Measurements from ENCODE around the gene PARVB.
"Not testable (repeated sequence)": the region's sequence is repeated elsewhere in the genome, so short reads cannot be mapped to it uniquely, and the experiment has no call there.

The PARVB gene

DNA sequence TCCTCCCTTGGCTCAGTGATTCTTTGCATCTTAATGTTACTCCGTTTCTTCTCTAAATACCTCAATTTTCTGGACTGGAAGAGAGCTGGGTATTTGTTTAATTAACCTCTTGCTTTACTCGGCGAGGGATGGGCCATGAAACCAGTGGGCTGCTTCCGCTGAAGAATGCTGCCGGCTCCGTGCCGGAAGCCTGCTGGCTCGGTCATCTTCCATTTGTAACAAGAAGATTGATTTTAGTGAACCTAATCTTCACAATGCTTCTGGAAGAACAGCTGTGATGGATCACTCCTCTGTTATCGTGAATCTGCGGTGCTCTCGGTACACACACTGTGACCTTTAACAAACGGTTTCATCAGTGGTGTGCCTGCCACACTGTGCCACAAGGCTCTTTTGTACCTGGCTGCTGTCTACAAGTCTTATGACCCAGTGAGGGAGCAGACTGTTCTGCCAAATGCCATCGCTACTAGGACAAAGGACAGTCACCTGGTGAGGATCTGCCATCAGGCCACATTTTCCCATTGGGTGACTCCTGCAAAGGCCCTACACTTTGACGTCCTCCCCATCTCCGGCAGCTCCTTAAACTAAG, 25.3 kb upstream of the PARVB start:
- no peak for FAIRE-seq

DNA sequence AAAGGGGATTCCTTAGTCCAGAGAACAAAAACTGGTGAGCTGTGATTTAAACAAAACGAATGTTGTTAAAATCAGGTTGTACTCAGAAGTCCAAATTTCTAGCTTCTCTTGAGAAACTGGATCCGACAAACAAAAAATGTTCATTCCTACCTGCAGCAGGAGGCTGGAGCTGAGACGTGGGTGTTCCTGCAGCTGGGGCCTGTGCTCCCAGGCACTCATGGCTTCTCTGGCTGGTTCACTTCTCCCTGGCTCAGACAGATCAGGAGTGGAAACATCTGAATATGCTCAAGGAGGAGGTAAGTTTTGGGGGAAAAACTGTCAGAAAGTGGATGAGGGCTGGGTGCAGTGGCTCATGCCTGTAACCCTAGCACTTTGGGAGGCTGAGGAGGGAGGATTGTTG, 24.7 kb upstream of the PARVB start:
- no peak for FAIRE-seq

DNA sequence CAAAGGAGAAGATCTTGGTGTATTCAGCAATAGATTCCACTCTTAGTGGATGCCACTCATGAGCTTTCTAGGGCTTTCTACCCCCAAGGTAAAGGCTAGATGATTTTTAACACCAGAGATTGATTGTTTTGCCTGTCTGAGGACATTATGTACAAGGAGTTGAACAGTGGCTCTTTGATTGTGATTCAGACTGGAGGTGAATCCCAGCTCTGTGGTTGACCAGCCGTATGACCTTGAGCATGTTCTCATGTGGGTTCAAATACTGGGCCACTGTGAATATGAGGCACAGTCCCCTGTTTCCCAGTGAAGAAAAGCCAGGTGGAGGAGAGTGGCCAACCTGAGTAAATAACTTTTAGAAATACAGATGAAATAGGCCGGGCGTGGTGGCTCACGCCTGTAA, 24.0 kb upstream of the PARVB start:
- FAIRE-seq: no peak

DNA sequence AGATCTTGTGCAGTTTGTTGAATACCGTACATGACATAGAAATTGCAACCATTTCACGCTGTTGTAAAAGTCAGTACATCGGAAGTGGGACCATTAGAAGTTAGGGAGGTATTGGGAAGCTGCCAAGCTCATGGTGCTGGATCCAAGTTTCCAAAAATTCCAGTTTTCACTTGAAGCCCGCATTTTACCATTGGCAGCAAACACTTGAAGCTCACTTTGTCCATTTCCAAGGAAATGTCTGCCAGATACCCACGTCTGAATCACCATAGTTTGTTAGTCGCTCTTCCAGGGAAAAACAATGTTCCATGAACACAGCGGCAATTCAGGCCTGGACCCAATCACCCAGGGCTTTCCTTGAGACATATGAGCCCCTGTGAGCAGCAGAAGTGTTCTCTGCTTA, 22.6 kb upstream of the PARVB start:
- FAIRE-seq: no peak

DNA sequence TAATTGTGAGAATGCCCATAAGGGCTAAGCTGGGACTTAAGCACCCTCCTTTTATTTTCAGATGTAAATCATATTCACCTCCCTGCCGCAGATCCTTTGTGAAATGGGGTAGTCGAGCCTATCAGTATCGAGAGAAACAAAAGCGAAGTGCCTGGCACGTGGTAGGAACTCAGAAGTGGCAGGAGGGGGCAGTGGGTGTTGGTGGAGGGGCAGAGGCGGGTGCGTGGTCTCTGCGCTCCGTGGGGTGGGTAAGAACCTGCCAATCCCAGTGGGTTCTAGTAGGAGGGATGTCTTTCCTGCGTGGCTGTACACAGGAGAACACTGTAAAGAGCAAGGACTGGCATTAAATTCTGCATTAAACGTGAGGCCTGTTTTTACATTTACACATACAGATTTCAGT, 21.8 kb upstream of the PARVB start:
- no peak for FAIRE-seq

DNA sequence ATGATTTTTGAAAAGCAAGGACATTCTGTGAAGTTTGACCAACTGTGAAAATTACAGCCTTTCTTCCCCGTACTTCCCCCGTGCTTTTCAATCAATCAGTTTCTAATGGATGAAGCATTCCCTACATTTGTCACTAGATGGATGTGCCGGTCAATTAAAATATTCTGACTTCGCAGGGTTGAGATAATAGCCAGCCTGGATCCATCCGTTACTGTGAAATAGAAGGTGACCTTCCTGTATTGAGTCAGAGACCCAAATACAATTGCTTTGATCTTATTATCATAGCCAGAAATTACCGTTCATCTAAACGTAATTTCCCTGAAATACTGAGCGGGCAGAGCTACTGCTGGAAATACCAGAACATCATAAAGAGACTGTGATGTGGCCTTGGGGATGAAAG, 21.1 kb upstream of the PARVB start:
- FAIRE-seq: no peak

DNA sequence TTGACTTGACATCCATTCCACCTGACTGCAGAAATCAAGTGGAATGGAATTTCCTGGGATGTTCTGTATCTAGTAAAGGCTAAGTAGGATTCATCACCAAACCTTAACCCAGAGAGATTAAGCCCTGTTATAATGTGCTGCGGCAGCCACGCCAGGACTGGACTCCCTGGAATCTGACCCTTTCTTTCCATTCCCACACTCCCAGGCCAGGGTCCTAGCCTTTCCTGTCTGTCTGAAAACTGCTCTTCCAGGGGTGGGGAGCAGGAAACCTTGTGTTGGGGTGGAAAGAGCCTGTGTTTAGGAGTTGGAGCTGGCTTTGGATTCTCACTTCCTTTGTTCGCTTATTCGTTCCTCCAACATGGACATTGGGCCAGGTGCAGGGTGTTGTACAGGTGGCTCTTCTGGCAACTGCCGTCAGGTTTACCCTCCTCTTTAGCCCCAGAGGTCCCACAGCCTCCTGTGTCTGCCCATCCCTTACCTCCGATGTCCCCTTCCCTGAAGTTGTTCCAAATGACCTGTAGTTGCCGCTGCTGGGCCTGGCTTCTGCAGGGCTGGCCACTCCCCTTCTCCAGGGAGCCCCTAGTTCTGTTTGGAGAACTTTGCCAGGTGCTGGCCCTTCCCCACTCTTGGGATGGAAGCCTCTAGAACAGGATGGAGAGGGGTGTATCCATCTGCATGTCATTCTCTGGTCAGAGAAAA, 20.5 kb upstream of the PARVB start:
- no peak for FAIRE-seq

DNA sequence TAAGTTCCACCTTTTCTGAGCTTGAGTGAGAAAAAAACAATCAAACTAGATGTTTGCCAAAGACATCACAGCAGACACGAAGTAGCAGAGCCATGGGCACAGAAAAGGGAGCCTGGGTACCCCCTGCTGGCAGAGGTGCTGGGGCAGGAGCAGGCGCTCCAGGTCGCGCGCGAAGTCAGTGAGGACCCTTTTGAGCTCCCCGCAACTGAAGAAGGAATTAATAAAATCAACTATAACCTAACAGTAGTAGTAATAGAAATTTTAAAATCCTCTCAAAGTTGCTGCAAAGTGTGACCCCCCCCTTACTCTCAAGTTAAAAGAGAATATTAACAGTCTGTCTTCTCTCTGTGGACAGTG, 20.0 kb upstream of the PARVB start:
- no peak for FAIRE-seq

DNA sequence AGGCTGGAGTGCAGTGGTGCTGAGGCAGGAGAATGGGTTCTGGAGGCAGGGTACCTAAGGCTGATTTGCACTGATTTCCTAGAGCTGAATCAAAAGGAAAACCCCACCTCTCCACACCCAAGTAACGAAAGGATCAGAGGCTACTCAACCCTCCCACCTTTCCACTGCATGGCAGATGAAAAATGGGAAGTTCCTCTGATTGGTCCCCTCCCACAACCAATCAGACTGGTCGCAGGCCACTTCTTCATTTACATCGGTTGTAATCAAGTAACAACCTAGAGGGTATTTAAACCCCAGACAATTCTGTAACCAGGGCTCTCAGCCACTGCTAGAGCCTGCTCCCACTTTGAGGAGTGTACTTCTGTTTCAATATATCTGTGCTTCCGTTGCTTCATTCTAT, 18.6 kb upstream of the PARVB start:
- FAIRE-seq: no peak

DNA sequence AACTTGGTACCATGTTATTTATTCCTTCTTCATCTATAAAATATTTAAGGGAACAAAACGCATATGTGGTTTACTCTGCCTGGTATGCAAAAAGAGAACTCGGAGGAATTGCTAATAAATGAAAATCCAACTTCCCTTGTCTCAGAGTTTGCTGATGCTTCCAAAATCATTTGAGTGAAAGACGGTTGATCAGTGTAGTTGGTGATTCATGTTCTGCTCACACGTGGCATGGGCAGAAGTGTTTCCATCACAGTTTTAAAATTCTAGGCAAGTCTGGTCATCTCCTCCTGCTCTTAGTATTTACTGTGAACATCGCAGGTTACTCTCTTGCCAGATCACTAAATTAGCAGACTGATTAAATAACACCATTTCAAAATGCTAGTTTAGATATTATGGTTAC, 11.9 kb upstream of the PARVB start:
- FAIRE-seq: no peak

DNA sequence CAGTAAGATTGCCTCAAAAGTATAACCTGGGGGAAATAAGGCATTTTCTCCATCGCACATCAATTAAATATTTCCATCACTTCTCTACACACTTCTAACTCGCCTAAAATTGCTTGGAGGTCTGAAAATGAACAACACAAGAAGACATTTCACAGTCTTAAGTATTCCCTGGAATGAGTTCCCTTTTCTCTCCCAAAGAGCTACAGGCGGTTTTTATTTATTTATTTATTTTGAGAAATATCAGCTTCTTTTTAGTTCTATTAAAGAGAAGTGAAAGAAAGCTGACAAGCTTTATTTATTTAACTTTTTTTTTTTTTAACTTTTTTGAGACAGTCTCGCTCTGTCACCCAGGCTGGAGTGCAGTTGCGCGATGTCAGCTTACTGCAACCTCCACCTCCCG, 11.5 kb upstream of the PARVB start:
- no peak for FAIRE-seq

DNA sequence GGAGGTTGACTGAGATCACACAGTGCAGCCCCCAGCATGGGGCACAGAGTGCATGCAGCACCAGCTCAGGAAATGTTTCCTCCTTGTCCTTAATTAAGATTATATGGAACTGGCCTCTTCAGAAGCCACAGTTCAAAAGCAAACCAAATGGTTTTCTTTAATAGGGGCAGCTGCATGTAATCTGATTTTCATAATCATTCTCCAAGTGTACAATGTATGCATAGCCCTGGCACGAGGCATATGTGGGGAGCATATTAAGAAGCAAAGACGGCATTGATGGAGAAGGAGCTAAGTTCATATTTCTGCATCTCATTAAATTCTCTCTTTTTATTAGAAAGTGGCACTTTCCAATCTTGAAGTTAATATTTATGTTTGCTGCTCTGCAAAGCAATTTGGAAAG, 9.9 kb upstream of the PARVB start:
- no peak for FAIRE-seq

DNA sequence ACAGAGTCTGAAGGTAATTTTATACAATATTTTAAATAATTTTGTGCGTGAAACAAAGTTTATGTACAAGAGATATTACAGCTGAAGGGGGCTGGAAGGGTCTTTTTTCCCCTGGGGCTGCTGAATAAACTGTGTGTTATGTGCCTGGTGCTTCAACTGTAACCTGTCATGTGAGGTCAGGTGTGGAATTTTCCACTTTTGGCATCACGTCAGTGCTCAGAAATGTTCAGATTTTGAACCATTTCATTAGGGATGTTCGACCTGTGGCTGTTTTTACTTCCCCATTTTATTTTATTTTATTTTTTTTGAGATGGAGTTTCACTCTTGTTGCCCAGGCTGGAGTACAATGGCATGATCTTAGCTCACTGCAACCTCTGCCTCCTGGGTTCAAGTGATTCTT, 7.5 kb upstream of the PARVB start:
- FAIRE-seq: not testable (repeated sequence)

DNA sequence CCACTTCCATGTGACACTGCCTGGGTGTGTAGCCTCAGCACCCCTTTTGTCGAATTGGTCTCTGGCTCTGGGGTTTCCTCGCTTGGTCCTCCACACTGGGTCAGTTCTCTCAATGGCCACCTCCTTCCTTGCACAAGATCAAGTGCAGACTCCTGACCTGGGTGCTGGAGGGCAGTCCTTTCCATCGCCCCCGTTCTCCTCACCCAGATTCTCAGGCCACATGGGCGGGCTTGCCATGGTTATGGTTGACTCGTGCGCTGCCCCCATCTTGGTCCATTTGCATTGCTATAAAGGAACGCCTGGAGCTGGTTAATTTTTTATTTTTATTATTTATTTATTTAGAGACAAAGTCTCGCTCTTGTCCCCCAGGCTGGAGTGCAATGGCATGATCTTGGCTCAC, 5.5 kb upstream of the PARVB start:
- no peak for FAIRE-seq

DNA sequence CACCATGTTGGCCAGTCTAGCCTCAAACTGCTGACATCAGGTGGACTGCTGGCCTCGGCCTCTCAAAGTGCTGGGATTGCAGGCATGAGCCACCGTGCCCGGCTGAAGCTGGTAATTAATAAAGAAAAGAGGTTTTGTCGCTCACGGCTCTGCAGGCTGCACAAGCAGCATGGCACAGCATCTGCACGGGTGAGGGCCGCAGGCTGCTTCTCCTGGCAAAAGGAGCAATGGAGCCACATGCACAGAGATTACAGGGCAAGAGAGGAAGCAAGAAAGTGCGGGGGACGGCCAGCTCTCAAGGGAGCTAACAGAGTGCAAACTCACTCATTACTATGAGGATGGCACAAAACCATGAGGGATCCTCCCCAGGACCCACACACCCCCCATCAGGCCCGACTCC, 4.7 kb upstream of the PARVB start:
- no peak for FAIRE-seq

DNA sequence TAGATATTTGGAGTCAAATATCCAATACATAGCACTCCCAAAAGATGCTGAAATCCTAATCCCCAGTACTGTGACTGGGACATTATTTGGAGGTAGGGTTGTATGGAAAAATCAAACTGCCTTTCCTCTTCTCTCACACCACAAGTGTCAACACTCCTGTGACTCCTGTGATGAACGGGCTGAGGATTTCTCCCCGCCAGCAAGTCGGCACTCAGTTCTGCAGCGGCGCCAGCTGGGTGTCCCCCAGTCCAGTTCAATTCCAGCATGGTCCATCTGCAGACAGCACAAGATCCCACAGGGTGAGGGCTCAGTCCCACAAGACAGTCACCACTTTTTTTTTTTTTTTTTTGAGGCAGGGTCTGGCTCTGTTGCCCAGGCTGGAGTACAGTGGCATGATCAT, 4.3 kb upstream of the PARVB start:
- FAIRE-seq: no peak

DNA sequence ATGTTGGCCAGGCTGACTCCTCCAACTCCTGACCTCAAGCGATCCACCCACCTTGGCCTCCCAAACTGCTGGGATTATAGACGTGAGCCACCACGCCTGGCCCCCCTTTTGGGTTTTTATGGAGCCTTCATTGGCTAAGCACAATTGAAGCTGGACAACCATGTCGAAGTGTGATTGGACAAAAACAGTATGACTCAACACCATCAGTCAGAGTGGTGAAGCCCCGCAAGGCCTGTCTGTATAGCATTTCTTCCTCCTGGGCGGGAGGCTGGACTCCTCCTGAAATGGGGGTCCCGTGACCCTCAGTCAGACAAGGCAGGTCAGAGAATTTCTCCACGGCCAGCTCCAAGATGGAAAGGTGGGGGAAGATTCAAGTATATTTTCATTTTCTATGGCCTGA, 3.1 kb upstream of the PARVB start:
- no peak for FAIRE-seq

DNA sequence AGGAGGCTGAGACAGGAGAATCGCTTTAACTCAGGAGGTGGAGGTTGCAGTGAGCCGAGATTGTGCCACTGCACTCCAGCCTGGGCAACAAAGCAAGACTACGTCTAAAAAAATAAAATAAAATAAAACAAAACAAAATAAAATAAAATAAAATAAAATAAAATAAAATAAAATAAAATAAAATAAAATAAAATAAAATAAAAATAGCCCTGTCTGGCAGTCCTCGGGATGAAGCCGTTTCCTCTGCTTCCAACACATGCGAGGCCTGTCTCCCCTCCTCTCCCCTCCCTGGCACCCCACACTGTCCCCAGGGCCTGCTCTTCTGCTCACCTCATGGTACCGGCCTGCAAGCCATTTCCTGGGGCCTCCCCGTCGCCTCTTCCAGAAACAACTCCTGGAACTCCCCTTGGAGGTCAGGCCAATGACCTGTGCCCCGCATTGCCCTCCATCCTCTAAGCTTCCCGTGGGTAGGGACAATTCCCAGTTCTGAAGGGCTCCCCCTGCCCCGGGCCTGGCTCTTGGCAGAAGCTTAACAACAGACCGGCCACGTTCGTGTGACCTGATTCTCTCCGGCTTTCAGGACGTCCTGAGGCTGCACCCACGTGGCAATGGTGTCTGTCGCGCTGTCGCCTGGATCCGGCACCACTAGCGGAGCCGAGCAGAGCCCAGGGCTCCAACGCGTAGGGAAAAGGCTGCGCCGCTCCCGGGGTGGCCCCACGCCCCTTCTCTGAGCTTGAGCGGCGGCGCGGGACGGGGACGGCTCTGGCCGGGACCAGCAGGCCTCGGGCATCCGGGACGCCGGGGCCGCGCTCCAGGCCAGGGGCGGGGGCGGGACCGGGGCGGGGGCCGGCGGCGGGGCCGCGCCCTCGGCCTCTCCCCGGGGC, 456 bp upstream of the PARVB start:
- FAIRE-seq: no peak

DNA sequence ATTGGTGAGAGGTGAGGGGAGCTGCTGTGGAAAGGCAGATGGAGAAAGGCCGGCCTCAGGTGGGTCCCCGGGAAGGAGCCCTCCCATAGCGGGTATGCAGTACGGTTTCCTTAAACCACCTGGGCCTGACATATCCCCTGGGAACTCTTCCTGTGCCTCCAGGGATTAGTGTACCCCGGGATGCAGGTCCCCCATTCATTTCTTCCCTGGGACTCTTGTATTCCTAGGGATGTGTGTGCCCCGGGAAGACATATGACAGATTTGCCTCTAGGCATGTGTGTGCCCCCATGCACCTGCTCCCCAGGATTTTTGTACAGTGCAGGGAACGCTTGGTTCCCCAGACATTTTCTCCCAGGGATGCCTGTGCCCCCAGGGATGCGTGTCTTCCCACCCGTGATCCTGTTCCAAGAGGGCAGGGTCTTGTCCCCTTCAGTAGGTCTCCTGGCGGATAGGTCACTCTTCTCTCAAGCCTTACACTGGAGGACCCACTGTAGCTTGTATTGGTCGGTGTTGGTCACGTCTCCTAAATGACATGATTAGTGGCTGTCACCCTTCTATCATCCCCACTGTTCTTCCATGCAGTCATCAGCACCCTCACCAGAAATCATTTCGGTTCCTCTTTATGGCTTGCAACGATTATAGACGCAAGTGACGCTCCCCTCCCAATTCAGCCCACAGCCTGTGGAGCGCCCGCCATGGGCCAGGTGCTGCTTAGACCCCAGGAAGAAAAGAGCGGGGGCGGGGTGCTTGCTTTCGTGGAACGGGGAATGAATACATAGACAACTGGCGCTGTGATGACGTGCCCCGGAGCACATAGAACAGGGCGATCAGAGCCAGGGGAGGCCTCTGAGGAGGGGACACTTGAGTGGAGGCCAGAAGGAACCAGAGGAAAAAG, 1.3 kb downstream of the PARVB start:
- no peak for FAIRE-seq

DNA sequence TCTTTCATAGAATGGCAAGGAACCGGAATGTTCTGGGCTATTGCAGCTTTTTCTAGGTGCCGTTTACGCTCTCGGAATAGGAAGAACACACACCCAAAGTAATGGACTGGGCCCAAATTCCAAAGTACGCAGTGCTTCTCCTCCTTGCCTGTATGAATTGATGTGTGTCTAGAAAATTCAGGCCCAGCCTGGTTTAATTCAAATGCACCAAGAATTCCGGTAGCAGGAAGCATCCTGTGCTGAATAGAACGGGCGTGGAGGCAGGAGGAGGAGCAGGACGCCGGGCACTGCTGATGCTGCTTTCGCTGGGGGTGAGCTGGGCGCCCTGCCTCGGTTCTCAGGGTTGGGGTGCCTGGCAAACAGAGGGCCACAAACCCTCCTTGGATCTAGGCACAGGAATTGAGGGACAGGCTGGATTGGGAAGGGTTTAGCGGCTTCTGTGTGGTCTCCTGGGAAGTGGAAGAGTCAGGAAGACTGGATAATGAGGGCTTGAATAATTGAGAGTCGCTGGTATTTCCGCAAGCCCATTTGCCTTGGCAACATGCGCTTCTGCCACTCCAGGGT, 2.0 kb downstream of the PARVB start:
- no peak for FAIRE-seq

DNA sequence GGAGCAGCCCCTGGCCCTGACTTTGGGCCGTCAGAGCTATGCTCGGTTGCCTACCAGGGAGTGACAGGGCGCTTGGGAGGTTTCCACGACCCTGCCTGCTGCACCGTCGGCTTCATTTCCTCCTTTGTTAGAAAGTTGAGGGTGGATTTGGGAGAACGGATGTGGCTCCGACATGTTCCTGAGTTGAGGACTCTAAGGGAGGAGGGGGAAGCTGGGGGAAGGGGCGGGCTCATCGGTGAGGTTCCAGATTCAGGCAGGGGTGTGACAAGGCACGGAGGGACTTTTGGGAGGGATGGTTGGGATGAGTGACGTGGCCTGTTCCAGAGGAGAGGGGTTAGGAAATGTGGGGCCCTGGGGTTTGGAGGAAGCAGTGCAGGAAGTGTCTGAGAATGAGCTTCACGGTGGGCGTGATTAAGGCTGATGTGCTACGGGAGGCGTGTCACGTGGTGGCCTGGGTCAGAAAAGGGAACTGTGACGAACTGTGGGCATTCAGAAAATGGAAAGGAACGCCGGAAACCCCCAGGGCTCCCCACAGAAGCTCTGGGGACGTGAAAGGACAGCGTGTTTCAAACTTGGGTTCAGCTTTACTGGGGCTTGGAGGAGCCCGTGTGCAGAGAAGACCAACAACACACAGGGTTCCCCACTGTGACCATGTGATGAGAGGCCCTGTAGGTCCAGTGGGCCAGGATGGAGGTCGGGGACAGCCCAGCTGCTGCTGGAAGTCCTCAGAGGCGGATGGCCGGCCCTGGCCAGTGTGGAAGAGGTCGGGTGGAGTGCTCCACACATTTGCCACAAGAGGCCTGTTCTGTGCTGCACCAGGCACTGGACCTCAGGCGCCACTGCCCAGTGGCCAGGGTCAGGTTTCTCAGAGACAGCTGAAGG, 2.8 kb downstream of the PARVB start:
- no peak for FAIRE-seq

DNA sequence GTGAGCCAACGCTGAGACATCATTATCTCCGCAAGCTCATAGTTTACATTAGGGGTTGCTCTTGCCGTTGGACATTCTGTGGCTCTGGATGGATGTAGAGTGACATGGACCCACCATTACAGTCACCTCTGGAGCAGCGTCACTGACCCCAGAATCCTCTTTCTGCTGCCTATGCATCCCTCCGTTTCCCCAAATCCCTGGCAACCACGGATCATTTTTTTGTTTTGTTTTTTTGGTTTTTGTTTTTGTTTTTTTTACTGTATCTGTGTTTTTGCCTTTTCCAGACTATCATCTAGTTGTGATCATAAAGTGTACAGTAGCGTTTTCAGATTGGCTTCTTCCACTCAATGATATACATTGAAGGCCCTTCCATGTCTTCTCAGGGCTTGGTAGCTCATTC, 4.0 kb downstream of the PARVB start:
- no peak for FAIRE-seq
